Gastrocnemius medialis (tissue), 4 donors: Measurements from ENCODE around the gene GFAP. TPM values are rescaled to one million over a fixed set of nuclear protein-coding genes. Genes with fewer than 3 reads are reported as not detected.

Source experiments
- ATAC-seq, 2 donors: fragments of 150-250 bp; one replicate each; pipeline ENCODE4 v1.9.1; 2016
- DNase-seq, 2 donors: peaks; one replicate each; pipeline ENCODE4 v3.0.0-alpha.2; 2019
- H3K27ac ChIP-seq, 4 donors: fragments of 200-600 bp; sonication (generic); 1 replicate in 1 of 4; 2 replicates in 3 of 4; pipeline ENCODE4 v1.5.1; 2016 to 2018; ENCODE audit warnings: mild to moderate bottlenecking in 2 of 4, moderate library complexity in 1 of 4
- H3K27me3 ChIP-seq, 3 donors: fragments of 200-600 bp; sonication (generic) in 2 of 3; 1 replicate in 1 of 3; 2 replicates in 2 of 3; pipeline versions ENCODE4 v1.5.1 to v1.6.0; 2016 to 2019; ENCODE audit warnings: mild to moderate bottlenecking in 1 of 3, moderate library complexity in 1 of 3
- H3K36me3 ChIP-seq, 2 donors: fragments of 200-600 bp; sonication (generic) in 1 of 2; one replicate each; pipeline ENCODE4 v1.5.1; 2017 to 2018
- H3K4me1 ChIP-seq, 2 donors: fragments of 200-600 bp; sonication (generic) in 1 of 2; one replicate each; pipeline ENCODE4 v1.5.1; 2016 to 2017; ENCODE audit warnings: mild to moderate bottlenecking in 2 of 2
- H3K4me3 ChIP-seq, 4 donors: fragments of 200-600 bp; sonication (generic) in 3 of 4; 1 replicate in 1 of 4; 2 replicates in 3 of 4; pipeline ENCODE4 v1.5.1; 2016 to 2019; ENCODE audit warnings: mild to moderate bottlenecking in 2 of 4
- H3K9me3 ChIP-seq, 3 donors: fragments of 200-600 bp; sonication (generic) in 2 of 3; 1 replicate in 1 of 3; 2 replicates in 2 of 3; pipeline ENCODE4 v1.5.1; 2016 to 2019
- POLR2A ChIP-seq, 2 donors: fragments of 450-650 bp; IDR thresholded peaks; one replicate each; pipeline ENCODE4 v1.6.1; 2017; ENCODE audit warnings: antibody characterized with exemption in 2 of 2, mild to moderate bottlenecking in 2 of 2, moderate library complexity in 2 of 2
- in situ Hi-C, 4 donors: fragments of 200-750 bp; cut with MboI; loops; one replicate each; pipeline versions ENCODE4 v1.15.0 to v1.8.0; 2017; ENCODE audit warnings: low sequenced_read_pairs in 4 of 4
- intact Hi-C: fragments of 100-400 bp; cut with DNase I; formaldehyde crosslinking; loops from one replicate; pipeline ENCODE4 v1.15.1; 2023; ENCODE audit warnings: low total_unique reads
- total RNA-seq, 4 donors: library from RNA; depleted of rRNA; stranded (reverse); fragments of >200 nt; gene quantifications; one replicate each; pipeline versions ENCODE4 v1.1.0 to v1.2.3, GENCODE V29; 2016
- TF ChIP-seq, protein P1 (sequence below), 5 experiments: fragments of 450-650 bp in 3 of 5; fragments of 200-600 bp in 2 of 5; sonication (generic) in 2 of 5; IDR thresholded peaks in 4 of 5; conservative IDR thresholded peaks in 1 of 5; 1 replicate in 4 of 5; 2 replicates in 1 of 5; pipeline ENCODE4 v1.5.1; 2016 to 2019; ENCODE audit warnings: antibody characterized with exemption in 5 of 5, mild to moderate bottlenecking in 3 of 5, moderate library complexity in 3 of 5

GFAP gene
- total RNA-seq, 4 donors from 2014 or later, result not detected

- Histone ChIP-seq H3K4me3 (no peak overlapping the region), H3K27me3 (no peaks in the 10 kb centered on the region), H3K4me1 (no peaks in the 10 kb centered on the region), H3K9me3 (no peaks in the 10 kb centered on the region), H3K27ac (no peak overlapping the region), H3K36me3 (peaks cover 0 to 49% of the 10 kb centered on the region in 2 donors)
- no peak for ATAC-seq
- intact Hi-C loops, result no loop called here
- TF ChIP-seq, protein P1, sequence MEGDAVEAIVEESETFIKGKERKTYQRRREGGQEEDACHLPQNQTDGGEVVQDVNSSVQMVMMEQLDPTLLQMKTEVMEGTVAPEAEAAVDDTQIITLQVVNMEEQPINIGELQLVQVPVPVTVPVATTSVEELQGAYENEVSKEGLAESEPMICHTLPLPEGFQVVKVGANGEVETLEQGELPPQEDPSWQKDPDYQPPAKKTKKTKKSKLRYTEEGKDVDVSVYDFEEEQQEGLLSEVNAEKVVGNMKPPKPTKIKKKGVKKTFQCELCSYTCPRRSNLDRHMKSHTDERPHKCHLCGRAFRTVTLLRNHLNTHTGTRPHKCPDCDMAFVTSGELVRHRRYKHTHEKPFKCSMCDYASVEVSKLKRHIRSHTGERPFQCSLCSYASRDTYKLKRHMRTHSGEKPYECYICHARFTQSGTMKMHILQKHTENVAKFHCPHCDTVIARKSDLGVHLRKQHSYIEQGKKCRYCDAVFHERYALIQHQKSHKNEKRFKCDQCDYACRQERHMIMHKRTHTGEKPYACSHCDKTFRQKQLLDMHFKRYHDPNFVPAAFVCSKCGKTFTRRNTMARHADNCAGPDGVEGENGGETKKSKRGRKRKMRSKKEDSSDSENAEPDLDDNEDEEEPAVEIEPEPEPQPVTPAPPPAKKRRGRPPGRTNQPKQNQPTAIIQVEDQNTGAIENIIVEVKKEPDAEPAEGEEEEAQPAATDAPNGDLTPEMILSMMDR (IDR thresholded peaks at IDR 0.05 in 4 of 5, conservative IDR thresholded peaks at IDR 0.05 in 1 of 5), result no peak
- TF ChIP-seq POLR2A (IDR thresholded peaks at IDR 0.05), result no peak
- DNase-seq, result no peak
- in situ Hi-C loops, result no loop called here
Observed at GRCh38 chr17:44889003-44889402, 26.3 kb downstream of the GFAP start.

DNA sequence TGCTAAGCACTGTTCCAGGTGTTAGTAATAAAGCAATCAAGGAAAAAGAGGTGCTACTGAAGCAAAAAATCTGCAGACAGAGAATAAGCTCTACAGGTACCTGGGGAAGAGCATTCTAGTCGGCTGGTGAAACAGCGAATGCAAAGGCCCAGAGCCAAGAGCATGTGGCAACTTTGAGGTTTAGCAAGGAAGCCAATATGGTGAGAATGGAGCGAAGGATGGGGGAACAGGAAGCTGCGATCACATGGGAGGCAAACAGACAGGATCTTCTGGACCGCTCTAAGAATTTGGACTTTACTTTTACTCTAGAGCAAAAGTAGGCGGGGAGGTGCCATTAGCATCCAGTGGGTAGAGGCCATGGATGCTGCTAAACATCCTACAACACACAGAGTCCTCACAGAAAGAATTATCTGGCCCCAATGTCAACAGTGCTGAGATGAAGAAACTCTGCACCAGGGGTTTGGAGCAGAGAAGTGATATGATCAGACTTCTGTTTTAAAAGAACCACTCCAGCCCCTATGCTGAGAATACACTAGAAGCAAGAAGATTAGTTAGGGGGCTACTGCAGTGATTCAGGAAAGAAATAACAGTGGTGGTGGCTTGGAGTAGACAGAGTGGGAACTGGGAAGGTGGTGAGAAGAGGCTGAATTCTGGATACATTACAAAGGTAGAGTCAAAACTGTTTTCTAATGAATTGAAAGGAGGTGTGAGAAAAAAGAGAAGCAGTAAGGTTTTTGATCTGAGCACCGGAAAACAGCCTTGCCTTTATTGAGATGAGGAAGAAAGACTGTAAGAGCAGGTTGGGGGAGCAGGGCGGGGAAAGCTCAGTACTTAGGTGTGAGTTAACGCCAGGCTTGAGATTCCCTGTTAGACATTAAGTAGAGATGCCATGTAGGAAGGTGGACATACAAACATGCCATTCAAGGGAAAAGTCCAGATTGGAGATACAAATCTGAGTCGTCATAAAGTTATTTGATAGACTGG is 27.0 kb downstream of the GFAP start:
- intact Hi-C loops (no loop called here), in situ Hi-C loops (no loop called here)
- H3K36me3 ChIP-seq, result peaks cover 0 to 49% of the 10 kb centered on the region in 2 donors
- H3K27ac ChIP-seq, result no peak overlapping the region
- H3K4me1 ChIP-seq, result no peaks in the 10 kb centered on the region
- DNase-seq, result no peak
- H3K4me3 ChIP-seq, result no peak overlapping the region
- H3K27me3 ChIP-seq, result no peaks in the 10 kb centered on the region
- TF ChIP-seq POLR2A (IDR thresholded peaks at IDR 0.05), result no peak
- TF ChIP-seq, protein P1 (IDR thresholded peaks at IDR 0.05 in 4 of 5, conservative IDR thresholded peaks at IDR 0.05 in 1 of 5), result no peak
- ATAC-seq, result no peak
- no peaks in the 10 kb centered on the region for H3K9me3 ChIP-seq

GRCh38 chr17:44887016-44887415 is 28.3 kb downstream of the GFAP start:
- Histone ChIP-seq H3K27ac (no peak overlapping the region), H3K36me3 (peaks cover 0 to 51% of the 10 kb centered on the region in 2 donors), H3K4me3 (no peak overlapping the region), H3K27me3 (no peaks in the 10 kb centered on the region), H3K4me1 (no peaks in the 10 kb centered on the region), H3K9me3 (no peaks in the 10 kb centered on the region)
- ATAC-seq (no peak), DNase-seq (no peak)
- intact Hi-C loops (no loop called here), in situ Hi-C loops (no loop called here)
- no peak for TF ChIP-seq POLR2A (IDR thresholded peaks at IDR 0.05)
- TF ChIP-seq, protein P1 (IDR thresholded peaks at IDR 0.05 in 4 of 5, conservative IDR thresholded peaks at IDR 0.05 in 1 of 5), result no peak

DNA sequence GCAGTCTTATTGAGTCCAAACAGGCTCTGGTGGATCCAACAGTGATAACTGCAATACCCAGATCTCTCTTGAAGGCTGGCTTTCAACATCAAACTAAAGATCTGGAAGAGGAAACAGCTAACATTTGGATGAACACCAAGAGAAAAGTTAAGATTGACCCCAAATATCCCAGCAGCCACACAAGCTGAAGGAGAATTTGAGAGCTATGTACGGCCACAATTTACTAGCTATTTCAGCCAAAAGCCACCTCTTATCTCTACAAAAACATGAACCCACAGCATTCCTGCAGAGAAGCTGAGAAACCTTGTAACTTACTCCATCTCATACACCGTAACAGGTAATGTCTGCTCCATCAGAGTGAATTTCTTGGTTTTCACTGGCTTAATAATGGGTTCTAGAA is 30.4 kb downstream of the GFAP start:
- H3K27me3 ChIP-seq, result no peaks in the 10 kb centered on the region

More for the DNA sequence above, 30.4 kb downstream of the GFAP start:
- Histone ChIP-seq H3K9me3 (no peaks in the 10 kb centered on the region), H3K36me3 (peaks cover 2 to 64% of the 10 kb centered on the region in 2 donors), H3K4me1 (no peaks in the 10 kb centered on the region), H3K4me3 (no peak overlapping the region), H3K27ac (no peak overlapping the region)
- TF ChIP-seq, protein P1 (IDR thresholded peaks at IDR 0.05 in 4 of 5, conservative IDR thresholded peaks at IDR 0.05 in 1 of 5), result no peak
- TF ChIP-seq POLR2A (IDR thresholded peaks at IDR 0.05), result no peak
- ATAC-seq (no peak), DNase-seq (no peak)
- intact Hi-C loops, result no loop called here
- in situ Hi-C loops, result no loop called here
